ENCODE data around the gene ZNF385B. TPM values are rescaled to one million over a fixed set of nuclear protein-coding genes. Genes with fewer than 3 reads are reported as not detected.

The ZNF385B gene
- total RNA-seq, 2 experiments from 2014 or later, result 113 to 178 TPM

DNA sequence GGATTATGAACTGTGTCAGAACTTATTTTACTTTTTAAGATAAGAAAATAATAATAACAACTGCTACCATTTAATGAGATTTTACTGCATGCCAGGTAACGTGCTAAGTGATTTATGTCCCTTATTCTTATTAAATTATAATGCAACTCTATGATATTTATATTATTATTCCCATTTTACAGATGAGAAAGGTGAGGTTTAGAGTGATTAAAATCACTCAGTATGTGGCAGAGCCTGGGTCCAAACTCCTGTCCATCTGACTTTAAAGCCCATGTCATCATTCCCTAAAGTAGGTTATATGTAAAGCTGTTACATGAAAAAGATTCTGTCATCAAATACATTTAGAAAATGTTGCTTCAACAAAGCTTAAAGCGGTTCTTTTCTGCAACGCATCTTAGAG is 308.0 kb downstream of the ZNF385B start:
- DNase-seq (ENCODE audit: low spot score), result no peak
- no peak overlapping the region for H2AFZ ChIP-seq (ENCODE audit: low read length)
- H3K9me3 ChIP-seq (ENCODE audit: low read length), result no peaks in the 10 kb centered on the region
- intact Hi-C loops (cut with micrococcal nuclease; ENCODE audit: unreplicated experiment), result no loop called here
- no peaks in the 10 kb centered on the region for H3K4me1 ChIP-seq (ENCODE audit: insufficient read depth, low read length, poor library complexity, severe bottlenecking)
- TF ChIP-seq EZH2phosphoT487 (IDR thresholded peaks at IDR 0.05; ENCODE audit: borderline replicate concordance, low read depth, low read length), result no peak
- no peak for TF ChIP-seq CTCF (conservative IDR thresholded peaks at IDR 0.05; ENCODE audit: low read length)
- no peaks in the 10 kb centered on the region for H4K20me1 ChIP-seq (ENCODE audit: insufficient read depth, low read length)
- BruUV-seq (replicated peaks), result no TSS peak
- no peak overlapping the region for H3K4me3 ChIP-seq (ENCODE audit: low read depth, low read length, poor library complexity, severe bottlenecking)
- H3K4me2 ChIP-seq (ENCODE audit: low read length), result no peak overlapping the region
- POLR2A ChIA-PET, result interaction anchor here (0.9 kb wide), 1 partner anchor 9 kb away, joined by 3 read pairs; no protein-coding TSS in a partner anchor
- no peaks in the 10 kb centered on the region for H3K79me2 ChIP-seq (ENCODE audit: insufficient read depth, low read depth, low read length)
- H3K9me2 ChIP-seq (ENCODE audit: insufficient read depth, low read length), result no peaks in the 10 kb centered on the region
- peaks cover 30% of the 10 kb centered on the region for H3K36me3 ChIP-seq (ENCODE audit: insufficient read depth, low read length)
- no peak overlapping the region for H3K27ac ChIP-seq (ENCODE audit: low read depth, low read length, poor library complexity, severe bottlenecking)
- CTCF ChIA-PET (ENCODE audit: unreplicated experiment), result no interaction called here

GRCh38 chr2:179551539-179552045 is 309.8 kb downstream of the ZNF385B start:
- Histone ChIP-seq H3K27ac (ENCODE audit: low read depth, low read length, poor library complexity, severe bottlenecking) (no peak overlapping the region), H4K20me1 (ENCODE audit: insufficient read depth, low read length) (no peaks in the 10 kb centered on the region), H3K4me1 (ENCODE audit: insufficient read depth, low read length, poor library complexity, severe bottlenecking) (no peaks in the 10 kb centered on the region), H2AFZ (ENCODE audit: low read length) (no peak overlapping the region), H3K9me3 (ENCODE audit: low read length) (no peaks in the 10 kb centered on the region), H3K9me2 (ENCODE audit: insufficient read depth, low read length) (no peaks in the 10 kb centered on the region), H3K4me3 (ENCODE audit: low read depth, low read length, poor library complexity, severe bottlenecking) (no peak overlapping the region), H3K36me3 (ENCODE audit: insufficient read depth, low read length) (peaks cover 30% of the 10 kb centered on the region), H3K4me2 (ENCODE audit: low read length) (no peak overlapping the region), H3K79me2 (ENCODE audit: insufficient read depth, low read depth, low read length) (no peaks in the 10 kb centered on the region)
- intact Hi-C loops (cut with micrococcal nuclease; ENCODE audit: unreplicated experiment), result no loop called here
- CTCF ChIA-PET (ENCODE audit: unreplicated experiment), result no interaction called here
- TF ChIP-seq EZH2phosphoT487 (IDR thresholded peaks at IDR 0.05; ENCODE audit: borderline replicate concordance, low read depth, low read length), result no peak
- TF ChIP-seq CTCF (conservative IDR thresholded peaks at IDR 0.05; ENCODE audit: low read length), result no peak
- no peak for DNase-seq (ENCODE audit: low spot score)
- BruUV-seq (replicated peaks), result no TSS peak
- POLR2A ChIA-PET, result no interaction called here

GRCh38 chr2:179550849-179551248 is 310.6 kb downstream of the ZNF385B start:
- TF ChIP-seq CTCF (conservative IDR thresholded peaks at IDR 0.05; ENCODE audit: low read length) (no peak), EZH2phosphoT487 (IDR thresholded peaks at IDR 0.05; ENCODE audit: borderline replicate concordance, low read depth, low read length) (no peak)
- Histone ChIP-seq H3K4me3 (ENCODE audit: low read depth, low read length, poor library complexity, severe bottlenecking) (no peak overlapping the region), H3K9me3 (ENCODE audit: low read length) (no peaks in the 10 kb centered on the region), H3K4me1 (ENCODE audit: insufficient read depth, low read length, poor library complexity, severe bottlenecking) (no peaks in the 10 kb centered on the region), H3K79me2 (ENCODE audit: insufficient read depth, low read depth, low read length) (no peaks in the 10 kb centered on the region), H3K36me3 (ENCODE audit: insufficient read depth, low read length) (peaks cover 30% of the 10 kb centered on the region), H3K4me2 (ENCODE audit: low read length) (no peak overlapping the region), H2AFZ (ENCODE audit: low read length) (no peak overlapping the region), H3K9me2 (ENCODE audit: insufficient read depth, low read length) (no peaks in the 10 kb centered on the region), H3K27ac (ENCODE audit: low read depth, low read length, poor library complexity, severe bottlenecking) (no peak overlapping the region), H4K20me1 (ENCODE audit: insufficient read depth, low read length) (no peaks in the 10 kb centered on the region)
- intact Hi-C loops (cut with micrococcal nuclease; ENCODE audit: unreplicated experiment), result no loop called here
- POLR2A ChIA-PET, result no interaction called here
- no peak for DNase-seq (ENCODE audit: low spot score)
- no TSS peak for BruUV-seq (replicated peaks)
- CTCF ChIA-PET (ENCODE audit: unreplicated experiment), result no interaction called here

All from OCI-LY7 (cell line).